Measurements from ENCODE around the gene TRIO. TPM values are rescaled to one million over a fixed set of nuclear protein-coding genes. Genes with fewer than 3 reads are reported as not detected.

The TRIO gene
- total RNA-seq, 1 donor from 2014 or later: 381 TPM

DNA sequence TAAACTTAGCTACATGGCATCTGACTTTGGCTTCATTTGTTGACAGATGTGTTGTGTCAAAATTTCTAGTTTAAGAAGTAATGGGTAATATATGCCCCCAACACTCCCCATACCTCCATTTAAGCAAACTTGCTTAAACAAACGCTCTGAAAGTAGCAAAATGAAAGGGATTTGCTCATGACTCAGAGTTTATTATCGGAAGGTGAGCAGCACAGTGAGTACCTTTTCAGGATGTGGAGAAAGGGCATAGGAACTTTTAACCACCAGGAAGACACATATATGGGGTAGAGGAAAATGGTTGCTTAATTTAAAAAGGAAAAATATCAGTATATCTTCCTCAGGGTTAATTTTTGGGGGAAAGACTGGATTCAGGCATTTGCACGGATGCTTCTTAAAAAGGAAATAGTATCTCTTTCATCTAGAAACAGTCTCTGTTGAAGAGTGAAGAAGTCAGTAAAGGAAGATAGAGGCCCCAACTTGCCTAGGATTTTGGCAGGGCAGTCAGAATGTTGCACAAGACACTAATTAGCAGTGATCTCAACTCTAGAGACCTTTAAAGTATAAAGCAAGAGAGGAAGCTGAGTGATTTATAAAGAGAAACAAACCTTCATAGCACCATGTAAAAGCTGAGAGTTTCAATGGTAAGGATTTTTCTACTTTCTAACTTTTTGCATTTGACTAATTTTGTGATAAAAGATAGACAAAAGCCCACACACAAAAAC is 155.1 kb downstream of the TRIO start:
- no peak for DNase-seq

DNA sequence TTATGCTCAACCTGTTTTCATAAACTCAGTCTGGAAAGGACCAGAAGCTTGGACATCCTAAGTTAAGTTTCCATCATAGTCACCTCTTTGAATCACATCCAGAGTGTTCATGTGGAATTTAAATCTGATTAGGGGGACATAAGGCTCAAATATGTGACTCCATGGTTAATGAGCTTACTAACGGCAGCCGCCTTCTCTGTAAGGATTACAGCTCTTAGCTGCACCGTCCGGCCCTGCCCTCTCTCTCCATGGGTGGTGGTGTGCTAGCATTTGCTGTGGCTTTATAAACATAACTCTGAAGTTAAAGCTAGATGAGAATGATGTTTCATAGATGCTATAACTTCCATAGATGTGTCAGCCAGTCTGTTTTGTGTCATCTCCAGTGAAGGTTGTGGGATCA is 156.5 kb downstream of the TRIO start:
- DNase-seq: no peak

DNA sequence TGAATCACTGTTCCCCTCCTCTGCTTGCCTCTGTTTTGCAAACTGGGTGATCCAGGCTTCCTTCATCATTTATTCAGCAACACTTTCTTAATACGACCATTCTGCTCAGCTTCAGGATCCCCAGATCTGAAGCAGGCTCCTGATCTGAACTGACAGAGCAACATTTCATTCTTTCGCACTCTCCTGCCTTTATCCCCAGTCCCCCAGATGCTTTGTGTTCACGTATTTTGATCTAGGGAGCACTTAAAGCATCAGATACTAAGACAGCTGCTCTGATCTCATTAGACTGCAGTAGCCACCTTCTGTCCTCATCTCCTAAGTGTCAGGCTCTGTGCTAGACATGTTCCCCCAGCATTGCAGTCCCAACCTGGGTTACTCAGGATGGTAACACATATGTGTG is 158.0 kb downstream of the TRIO start:
- DNase-seq: no peak

DNA sequence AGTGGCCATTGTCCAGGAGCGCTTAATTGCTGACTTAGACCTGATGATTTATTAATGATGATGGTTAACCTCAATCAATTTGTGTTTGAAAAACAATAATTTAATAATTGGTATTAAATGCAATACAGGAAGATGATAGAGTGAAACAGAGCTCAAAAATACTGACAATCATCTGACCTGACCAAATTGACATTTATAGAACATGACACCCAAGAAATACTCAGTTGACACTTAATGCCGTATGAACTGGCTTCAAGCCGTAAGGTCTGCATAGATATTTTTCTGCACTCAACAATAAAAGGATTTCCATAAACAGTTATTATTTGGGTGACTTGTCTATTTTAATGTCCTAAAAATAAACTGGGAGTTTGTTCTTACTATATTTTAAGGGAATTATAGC is 159.2 kb downstream of the TRIO start:
- DNase-seq: no peak

- DNase-seq: no peak
These were observed 161.9 kb downstream of the TRIO start for GRCh38 chr5:14305045-14305444.

DNA sequence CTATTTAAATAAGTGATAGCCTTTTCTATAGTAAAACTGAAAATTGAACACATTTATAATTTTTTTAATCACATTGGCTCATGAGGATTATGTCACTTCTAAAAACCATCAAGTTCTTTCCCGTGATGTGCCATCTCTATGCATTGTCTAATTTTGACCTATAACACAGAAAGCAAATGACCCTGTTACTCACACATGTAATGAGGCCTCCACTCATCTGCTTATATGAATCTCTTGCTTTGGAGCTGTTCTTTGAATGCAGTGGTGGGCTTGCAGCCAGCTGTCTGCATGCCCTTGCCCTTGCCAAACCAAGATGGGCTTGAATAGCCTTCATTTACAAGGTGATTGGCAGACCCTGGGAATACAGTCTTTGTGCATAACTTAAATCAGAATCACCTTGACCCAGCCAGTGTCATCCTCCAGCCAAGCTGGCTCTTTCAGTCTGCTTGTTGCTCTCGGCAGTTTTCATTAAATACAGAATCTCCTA is 163.2 kb downstream of the TRIO start:
- no peak for DNase-seq

DNA sequence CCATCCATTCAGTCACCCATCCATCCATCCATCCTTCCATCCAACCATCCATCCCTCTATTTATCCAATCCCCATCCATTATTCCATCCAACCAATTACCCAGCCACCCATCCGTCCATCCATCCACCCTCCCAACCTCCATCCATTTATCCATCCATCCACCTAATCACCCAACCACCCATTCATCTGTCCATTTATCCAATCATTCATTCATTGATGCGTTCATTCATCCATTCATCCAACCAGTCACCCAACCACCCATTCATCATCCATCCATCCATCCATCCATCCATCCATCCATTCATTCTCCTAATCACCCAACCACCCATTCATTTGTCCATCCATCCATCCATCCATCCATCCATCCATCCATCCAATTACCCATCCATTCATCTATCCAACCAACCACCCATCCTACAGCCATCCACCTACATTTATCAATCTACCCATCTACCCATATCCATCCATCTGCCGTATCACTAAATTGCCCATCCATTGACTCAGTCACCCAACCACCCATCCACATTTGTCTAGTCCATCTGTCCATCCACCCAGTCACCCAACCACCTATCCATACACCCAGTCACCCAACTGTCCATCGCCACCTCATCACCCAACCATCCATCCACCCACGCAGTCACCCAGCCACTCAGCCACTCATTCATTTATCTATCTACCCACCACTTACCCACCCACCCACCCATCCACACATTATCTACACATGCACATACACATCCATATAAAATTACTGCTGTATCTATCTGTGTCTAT is 165.4 kb downstream of the TRIO start:
- no peak for DNase-seq

DNA sequence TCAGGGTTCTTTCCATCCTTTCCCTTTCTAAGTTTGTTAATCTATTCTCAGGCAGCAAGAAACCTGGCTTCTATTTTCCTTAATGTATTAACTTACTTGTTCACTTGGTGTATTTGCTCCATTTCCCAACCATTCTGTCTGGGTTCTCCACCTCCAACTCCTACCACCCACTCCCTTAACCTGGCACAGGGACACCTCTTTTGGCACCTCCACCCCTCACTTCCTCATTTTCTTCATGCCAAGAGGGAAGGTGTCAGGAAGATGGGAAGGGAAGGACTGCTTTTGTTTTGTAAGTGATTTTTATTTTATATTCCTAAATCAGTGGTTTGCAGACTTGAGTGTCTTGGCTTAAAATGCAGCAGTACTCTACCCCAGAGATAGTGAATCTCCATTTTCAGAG is 166.1 kb downstream of the TRIO start:
- DNase-seq: no peak

DNA sequence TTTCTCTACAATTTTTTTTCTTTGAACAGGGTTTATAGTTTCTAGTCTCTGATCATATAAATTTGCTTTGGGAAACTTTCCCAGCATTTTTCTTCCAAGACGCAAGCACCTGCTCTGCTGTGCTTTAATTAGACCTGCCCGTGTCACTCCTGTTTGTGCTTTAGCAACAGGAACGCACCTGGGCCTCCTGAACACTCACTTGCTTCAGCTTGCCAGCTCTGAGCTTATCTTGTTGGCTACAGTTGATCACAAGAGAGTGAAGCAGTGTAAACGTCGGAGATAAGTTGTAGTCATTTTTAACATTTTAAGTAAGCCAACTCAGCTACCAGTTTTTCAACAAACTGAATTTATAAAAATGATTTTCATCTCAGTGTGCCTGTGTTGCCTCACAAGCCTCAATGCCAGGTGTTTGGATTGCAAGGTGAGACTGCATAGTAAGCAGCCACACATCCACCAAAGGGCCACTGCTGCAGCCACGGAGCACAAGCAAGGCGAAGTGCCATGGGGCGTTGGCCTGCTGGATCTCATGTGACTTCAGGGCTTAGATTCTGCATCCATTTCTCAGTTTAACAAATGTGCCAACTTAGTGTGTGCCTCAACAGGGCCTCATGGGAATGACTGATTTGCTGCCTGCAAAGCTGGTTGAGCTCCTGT is 166.9 kb downstream of the TRIO start:
- DNase-seq: no peak

GRCh38 chr5:14310901-14311300 is 167.8 kb downstream of the TRIO start:
- DNase-seq: no peak

GRCh38 chr5:14313986-14314690 is 171.0 kb downstream of the TRIO start:
- DNase-seq: no peak

- no peak for DNase-seq
These were observed 173.3 kb downstream of the TRIO start for GRCh38 chr5:14316471-14316870.

GRCh38 chr5:14319102-14319501 is 176.0 kb downstream of the TRIO start:
- DNase-seq: no peak

DNA sequence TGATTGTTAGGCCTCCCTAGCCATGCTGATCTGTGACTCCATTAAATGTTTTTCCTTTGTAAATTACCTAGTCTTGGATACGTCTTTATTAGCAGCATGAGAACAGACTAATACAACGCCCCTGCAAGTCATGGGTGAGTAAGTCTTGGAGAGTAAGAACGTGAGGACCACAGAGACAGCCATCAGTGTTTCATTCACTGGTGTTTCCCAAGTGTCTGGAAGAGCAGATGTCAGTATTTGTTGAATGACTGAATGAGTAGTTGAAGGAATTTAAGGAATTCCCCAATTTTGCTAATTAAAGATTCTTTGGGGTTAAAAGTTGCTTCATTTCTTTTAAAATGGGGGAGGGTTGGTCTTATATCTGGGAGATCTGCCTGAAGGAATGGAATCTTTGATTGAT is 178.8 kb downstream of the TRIO start:
- DNase-seq: no peak

- DNase-seq: no peak
These were observed 179.5 kb downstream of the TRIO start for GRCh38 chr5:14322437-14323187.

GRCh38 chr5:14323466-14323865 is 180.3 kb downstream of the TRIO start:
- DNase-seq: no peak

- DNase-seq: no peak
These were observed 182.2 kb downstream of the TRIO start for GRCh38 chr5:14325369-14325768.

- no peak for DNase-seq
These were observed 183.1 kb downstream of the TRIO start for GRCh38 chr5:14326035-14326903.

- DNase-seq: no peak
These were observed 184.5 kb downstream of the TRIO start for GRCh38 chr5:14327624-14328023.

- DNase-seq: no peak
These were observed 185.0 kb downstream of the TRIO start for GRCh38 chr5:14328144-14328543.

DNA sequence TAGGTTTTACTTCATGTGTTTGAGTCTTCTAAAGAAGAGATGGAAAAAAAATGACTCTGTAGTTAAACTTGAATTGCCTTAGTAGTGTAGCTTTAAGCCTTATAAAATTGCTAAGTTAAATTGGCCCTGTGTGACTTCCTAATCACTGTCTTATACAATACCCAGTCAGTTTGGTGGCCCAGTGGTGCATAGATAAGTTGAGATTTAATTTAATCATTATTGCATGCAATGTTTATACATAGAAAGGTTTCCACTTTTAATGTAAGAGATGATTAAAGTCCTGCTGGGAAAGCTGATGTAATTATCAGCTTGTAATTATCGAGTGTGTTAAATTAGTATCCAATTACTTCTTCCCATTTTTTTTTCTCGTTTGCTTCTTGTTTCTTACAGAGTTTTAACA is 187.1 kb downstream of the TRIO start:
- no peak for DNase-seq

Measured in occipital lobe (tissue), 2 donors.